GM12801 (cell line): ENCODE data around the gene TBX18.

Experiments
- CTCF ChIP-seq: IDR thresholded peaks from one replicate; pipeline ENCODE4 v1.5.1; 2011; ENCODE audit warnings: control low read depth; ENCODE audit not compliant: insufficient read length; ENCODE audit errors: extremely low read depth

The TBX18 gene

DNA sequence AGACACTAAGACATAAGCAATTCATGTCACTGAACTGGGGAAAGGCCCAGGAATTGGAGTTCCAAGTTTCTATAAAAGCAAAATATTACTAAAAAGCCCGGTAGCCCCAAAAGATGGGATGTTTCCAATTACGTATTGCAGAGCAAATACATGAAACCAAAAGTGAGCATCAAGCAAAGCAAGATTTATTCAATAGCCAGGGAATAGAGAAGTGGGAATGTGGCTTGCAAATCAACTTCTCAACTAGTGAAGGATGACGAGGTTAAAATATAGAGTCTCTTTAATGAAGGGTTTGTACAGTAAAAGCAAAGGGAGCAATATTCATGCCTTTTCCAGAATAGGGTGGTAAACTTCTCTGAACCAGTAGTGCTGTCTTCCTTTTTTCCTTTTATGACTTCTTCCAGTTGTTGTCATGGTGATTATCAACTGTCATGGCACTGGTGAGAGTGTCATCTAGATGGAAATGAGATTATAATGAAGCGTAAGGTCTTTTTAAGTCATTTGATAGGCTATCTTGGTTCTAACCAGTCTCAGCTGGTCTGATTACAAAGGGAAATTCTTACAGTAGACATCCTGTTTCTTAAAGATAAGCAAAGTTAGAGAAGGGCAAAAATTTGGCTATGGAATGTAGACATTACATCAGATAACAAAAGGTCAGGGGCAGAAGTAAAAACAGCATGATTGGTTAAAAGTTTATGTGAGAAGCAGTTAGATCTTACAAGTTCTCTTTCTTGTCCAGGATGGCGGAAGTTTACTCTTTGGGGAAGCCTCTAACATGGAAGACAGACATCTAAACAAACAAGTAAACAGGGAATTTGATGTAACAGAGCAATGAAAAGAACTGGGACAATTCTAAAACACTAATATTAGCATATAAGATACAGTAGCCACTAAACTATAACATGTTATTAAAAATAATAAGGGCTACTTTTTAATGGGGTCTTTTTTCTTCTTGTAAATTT lies 96.9 kb downstream of the TBX18 start:
- no peak for TF ChIP-seq CTCF

- no peak for TF ChIP-seq CTCF
Observed at GRCh38 chr6:84665401-84665800, 99.0 kb downstream of the TBX18 start.

DNA sequence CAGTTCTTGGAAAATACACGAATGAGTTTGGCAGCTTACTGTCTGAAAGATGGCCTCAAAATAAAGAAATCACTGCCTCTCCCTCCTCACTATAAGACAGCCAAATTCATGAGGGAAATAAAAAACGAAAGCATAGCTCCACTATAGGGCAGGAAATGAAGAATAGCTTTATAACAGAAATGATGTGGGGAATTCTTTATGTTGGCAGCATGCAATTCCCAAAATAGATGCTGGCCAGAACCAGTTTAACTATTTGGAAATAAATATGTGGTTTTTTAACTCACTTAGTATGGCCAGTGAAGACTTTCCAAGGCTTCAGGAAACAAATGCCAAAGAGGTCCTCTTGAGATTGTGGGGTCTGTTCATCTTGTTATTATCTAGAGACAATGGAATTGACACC lies 100.5 kb downstream of the TBX18 start:
- no peak for TF ChIP-seq CTCF

DNA sequence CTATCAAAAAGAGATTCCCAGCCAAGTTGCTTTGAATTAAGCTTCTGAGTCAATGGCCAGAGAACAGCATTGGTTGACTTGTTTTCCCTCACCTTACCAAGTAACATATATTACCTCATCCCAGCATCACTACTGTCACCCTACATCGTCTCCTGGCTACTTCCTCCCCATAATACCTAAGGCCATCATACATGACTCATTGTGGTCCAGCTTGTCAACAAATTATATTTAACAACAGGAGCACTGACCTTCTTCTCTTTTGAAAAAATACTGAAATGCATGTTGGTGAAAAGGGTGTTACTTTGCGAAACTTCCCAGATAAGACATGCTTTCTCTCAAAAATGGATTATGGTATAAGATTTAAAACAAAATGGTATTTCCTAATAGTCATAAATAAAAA lies 106.9 kb downstream of the TBX18 start:
- no peak for TF ChIP-seq CTCF

DNA sequence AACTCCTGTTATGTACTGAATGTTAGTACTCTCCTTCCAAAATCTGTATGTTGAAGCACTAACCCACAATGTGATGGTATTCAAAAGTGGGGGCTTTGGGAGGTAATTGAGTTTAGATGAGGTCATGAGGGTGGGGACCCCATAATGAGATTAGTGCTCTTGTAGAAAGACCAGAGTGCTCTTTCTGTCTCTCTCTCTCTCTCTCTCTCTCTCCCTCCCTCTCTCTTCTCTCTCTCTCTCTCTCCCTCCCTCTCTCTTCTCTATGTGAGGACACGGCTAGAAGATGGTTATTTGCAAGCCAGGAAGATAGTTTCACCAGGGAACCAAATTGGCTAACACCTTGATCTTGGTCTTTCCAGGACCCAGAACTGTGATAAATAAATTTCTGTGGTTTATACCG lies 107.4 kb downstream of the TBX18 start:
- no peak for TF ChIP-seq CTCF

DNA sequence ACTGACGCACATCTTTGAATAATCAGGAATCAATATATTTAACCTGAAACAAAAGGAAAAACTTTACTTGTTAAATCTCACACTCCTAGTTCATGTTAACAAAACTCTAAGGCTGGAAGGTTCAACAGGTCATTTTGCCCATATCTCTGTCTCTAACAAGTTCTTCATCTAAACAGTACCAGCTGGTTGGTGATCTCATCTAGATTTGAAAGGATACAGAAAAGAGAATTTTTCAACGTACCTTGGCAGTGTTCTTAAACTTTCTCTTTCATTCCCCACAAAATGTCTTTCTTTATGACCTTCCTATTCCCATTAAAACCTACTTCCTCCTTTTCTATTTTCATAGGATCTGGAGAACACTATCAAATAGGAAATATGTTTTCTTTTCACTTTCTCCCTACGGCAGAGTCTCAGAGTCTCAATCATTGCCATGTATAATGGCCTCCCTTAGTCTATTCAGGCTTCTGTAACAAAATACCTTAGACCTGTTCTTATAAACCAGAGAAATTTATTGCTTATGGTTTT lies 111.3 kb downstream of the TBX18 start:
- no peak for TF ChIP-seq CTCF

GRCh38 chr6:84652356-84653026 lies 111.9 kb downstream of the TBX18 start:
- TF ChIP-seq CTCF = no peak
